HG03159 (cell line): ENCODE measurements around the gene TMEM50B.
"Not testable (repeated sequence)": the region's sequence is repeated elsewhere in the genome, so short reads cannot be mapped to it uniquely, and the experiment has no call there.

Experiments
- ATAC-seq: cut with Tn5 transposase; IDR thresholded peaks from one replicate; pipeline ENCODE4 v1.9.1; 2021; ENCODE audit warnings: mild to moderate bottlenecking, moderate library complexity; ENCODE audit not compliant: unreplicated experiment

Gene TMEM50B

GRCh38 chr21:33478935-33479678 is 667 bp downstream of the TMEM50B start:
- peak; percentile 19 for ATAC-seq

- no peak for ATAC-seq
Observed at GRCh38 chr21:33478182-33478581, 1.6 kb downstream of the TMEM50B start.

DNA sequence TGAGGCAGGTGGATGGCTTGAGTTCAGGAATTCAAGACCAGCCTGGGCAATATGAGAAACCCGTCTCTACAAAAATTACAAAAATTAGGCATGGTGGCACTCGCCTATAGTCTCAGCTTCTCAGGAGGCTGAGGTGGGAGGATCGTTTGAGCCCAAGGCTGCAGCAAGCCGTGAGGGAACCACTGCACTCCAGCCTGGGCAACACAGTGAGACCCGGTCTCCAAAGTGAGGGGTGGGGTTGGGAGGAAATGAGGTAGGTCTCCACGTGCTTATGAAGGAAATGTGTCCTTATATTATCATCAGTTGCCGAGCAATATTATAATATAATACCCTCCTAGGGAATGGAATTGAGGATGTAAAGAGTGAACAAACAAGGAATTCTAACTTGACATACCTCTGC is 2.7 kb downstream of the TMEM50B start:
- ATAC-seq: no peak

GRCh38 chr21:33473344-33473743 is 6.4 kb downstream of the TMEM50B start:
- ATAC-seq: no peak

- no peak for ATAC-seq
Observed at GRCh38 chr21:33470701-33471100, 9.1 kb downstream of the TMEM50B start.

GRCh38 chr21:33469183-33469582 is 10.6 kb downstream of the TMEM50B start:
- ATAC-seq: not testable (repeated sequence)

DNA sequence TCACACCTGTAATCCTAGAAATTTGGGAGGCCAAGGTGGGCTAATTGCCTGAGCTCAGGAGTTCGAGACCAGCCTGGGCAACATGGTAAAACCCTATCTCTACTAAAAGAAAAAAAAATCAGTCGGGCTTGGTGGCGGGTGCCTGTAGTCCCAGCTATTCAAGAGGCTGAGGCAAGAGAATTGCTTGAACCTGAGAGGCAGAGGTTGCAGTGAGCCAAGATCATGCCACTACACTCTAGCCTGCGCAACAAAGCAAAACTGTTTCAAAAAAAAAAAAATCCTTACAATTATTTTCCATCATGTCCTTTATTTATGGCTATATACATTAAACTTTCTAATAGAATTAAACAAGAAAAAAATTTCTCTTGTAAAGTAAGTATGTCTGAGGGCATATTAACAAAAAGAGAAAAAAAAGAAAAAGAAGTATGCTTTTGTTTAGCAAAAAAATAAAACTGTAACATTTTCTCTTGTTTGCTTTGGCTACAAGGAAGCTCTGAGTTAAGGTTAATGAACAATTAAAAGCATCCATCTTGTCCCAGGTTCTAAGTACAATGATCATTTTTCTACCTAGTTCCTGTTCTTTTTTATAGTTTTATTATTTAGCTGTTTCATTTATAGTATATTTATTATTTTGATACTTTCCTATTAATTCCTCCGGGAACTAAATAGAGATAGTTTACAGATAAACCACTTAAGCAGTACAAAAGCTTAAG is 18.1 kb downstream of the TMEM50B start:
- ATAC-seq: no peak

DNA sequence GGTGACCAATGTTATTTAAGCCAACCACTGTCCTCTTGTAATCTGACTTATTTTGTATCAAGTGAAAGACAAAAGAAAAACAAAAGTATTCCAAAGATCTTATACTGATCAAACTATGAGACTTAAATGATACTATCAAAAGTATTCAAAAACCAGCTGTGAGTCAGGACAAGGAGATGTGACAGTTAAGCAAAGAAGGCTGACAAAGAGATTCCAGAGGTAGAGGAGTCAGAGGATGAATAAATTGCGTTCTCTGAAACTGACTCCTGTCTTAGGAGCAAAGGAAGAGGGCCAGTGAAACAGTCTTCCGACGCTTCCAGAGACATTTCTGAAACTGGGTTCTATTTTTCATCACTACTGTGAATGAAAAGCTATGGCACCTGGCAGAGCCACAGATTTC is 20.9 kb downstream of the TMEM50B start:
- ATAC-seq: no peak

GRCh38 chr21:33455686-33456446 is 23.9 kb downstream of the TMEM50B start:
- ATAC-seq: no peak

- no peak for ATAC-seq
Observed at GRCh38 chr21:33452362-33452761, 27.4 kb downstream of the TMEM50B start.

DNA sequence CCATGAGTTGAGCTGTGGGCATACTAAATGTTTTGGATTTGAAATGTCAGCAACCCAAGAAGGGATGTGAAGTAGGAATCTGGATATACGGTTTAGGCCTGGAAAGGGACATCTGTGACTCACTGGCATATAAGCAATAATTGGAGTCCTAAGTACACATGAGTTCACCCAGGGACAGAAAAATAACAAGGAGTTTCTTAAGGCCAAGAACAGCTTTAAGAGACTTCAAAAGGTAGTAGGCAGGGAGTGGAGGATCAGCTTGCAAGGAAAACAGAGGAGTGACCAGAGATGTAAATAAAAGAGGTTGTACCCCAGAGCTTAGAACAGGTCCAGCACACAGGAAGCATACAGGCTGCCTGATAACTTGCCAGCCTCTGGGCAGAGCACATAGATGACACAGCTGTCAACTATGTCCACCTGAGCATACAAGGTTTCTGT is 28.1 kb downstream of the TMEM50B start:
- ATAC-seq: no peak

GRCh38 chr21:33449616-33450015 is 30.2 kb downstream of the TMEM50B start:
- no peak for ATAC-seq

GRCh38 chr21:33446620-33447019 is 33.2 kb downstream of the TMEM50B start:
- ATAC-seq: not testable (repeated sequence)

GRCh38 chr21:33444499-33444898 is 35.3 kb downstream of the TMEM50B start:
- no peak for ATAC-seq

GRCh38 chr21:33443194-33443593 is 36.6 kb downstream of the TMEM50B start:
- ATAC-seq: no peak

GRCh38 chr21:33441489-33442477 is 38.0 kb downstream of the TMEM50B start:
- peak; percentile 65 for ATAC-seq

DNA sequence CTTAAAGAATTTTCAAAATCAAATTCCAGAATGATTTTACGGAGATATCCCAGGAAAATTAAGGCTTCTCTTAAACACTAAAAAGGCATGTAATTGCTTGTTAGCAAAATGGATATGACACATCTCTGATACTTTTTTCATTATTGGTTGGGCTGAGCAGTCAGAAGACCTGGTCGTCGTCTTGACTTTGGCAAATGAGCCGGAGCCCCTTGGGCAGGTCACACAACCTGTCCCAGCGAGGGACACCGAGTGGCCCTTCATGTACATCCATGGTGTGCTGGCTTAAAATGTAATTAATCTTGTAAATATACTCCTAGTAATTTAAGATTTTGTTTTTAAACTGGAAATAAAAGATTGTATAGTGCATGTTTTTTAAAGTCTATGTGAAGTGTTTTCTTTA is 42.6 kb downstream of the TMEM50B start:
- ATAC-seq: no peak

- peak; percentile 77 for ATAC-seq
Observed at GRCh38 chr21:33434770-33435360, 44.9 kb downstream of the TMEM50B start.

DNA sequence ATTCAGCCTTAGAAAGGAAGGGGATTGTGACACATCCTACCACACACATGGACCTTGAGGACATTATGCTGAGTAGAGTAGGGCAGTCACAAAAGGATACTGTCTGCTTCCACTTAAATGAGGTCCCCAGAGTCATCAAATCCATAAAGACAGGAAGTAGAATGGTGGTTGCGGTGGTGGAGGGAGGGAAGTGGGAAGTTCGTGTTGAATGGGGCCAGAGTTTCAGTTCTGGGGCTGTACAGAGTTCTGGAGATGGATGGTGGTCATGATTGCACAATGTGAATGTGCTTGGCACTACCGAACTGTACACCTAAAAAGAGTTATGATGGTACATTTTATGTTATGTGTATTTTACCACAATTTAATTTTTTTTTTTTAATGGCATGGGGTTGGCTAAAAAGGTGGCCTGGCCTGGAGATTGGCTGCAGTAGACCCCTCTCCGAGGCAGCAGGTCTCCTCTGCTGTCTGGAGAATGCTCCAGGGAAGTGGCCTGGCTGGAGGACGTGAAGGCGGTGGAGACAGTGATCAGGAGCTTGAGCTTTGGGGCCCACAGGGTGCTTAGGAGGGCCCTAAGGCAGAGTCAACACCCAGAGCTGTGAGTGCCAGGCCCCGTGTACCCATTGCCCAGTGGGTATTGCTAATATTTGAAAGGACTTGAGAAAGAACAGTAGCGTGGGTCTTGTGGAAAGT is 46.2 kb downstream of the TMEM50B start:
- ATAC-seq: no peak
